Thyroid gland (tissue), 4 donors: Measurements from ENCODE around the gene DUSP19.

Source experiments
- CTCF ChIP-seq, 6 experiments: fragments of 200-600 bp in 3 of 6; fragments of 450-650 bp in 3 of 6; sonication (generic) in 3 of 6; IDR thresholded peaks; one replicate each; pipeline ENCODE4 v1.5.1; 2016 to 2019; ENCODE audit warnings: antibody characterized with exemption in 6 of 6, mild to moderate bottlenecking in 2 of 6, inconsistent platforms in 1 of 6, moderate library complexity in 1 of 6
- POLR2A ChIP-seq, 2 donors: fragments of 450-650 bp; IDR thresholded peaks; one replicate each; pipeline ENCODE4 v1.6.1; 2017; ENCODE audit warnings: antibody characterized with exemption in 2 of 2, mild to moderate bottlenecking in 2 of 2, moderate library complexity in 1 of 2

GRCh38 chr2:183113630-183114029, 35.1 kb downstream of the DUSP19 start:
- TF ChIP-seq CTCF (IDR thresholded peaks at IDR 0.05) = no peak
- TF ChIP-seq POLR2A (IDR thresholded peaks at IDR 0.05) = no peak
